NCI-H2171 treated with DMSO at 0.1 percent for 48 hours (cell line): Measurements from ENCODE around the gene IRF9.
A peak's percentile ranks its signal among the peaks of the same experiment; 100 is the strongest.

ENCODE experiments used
- DNase-seq: peaks from one replicate; lab custom pipeline; 2025; lab: John Stamatoyannopoulos, UW

The IRF9 gene

DNA sequence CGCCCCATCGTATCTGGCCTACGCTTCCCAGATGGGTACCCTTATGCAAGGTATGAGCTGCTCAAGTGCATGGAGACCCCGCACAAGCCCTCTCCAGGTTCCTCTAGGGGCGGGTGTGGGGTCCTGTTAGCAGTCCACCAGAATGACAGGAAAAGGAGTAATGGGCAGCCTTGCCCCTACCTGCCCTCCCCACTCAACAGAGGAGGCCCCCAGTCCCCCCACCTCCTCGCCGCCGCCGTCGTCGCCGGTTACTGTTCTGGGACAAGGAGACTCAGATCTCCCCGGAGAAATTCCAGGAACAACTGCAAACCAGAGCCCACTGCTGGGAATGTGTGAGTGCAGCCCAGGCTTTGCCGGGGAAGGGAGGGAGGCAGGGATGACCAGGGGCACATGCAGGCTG is 16.8 kb downstream of the IRF9 start:
- no peak for DNase-seq

DNA sequence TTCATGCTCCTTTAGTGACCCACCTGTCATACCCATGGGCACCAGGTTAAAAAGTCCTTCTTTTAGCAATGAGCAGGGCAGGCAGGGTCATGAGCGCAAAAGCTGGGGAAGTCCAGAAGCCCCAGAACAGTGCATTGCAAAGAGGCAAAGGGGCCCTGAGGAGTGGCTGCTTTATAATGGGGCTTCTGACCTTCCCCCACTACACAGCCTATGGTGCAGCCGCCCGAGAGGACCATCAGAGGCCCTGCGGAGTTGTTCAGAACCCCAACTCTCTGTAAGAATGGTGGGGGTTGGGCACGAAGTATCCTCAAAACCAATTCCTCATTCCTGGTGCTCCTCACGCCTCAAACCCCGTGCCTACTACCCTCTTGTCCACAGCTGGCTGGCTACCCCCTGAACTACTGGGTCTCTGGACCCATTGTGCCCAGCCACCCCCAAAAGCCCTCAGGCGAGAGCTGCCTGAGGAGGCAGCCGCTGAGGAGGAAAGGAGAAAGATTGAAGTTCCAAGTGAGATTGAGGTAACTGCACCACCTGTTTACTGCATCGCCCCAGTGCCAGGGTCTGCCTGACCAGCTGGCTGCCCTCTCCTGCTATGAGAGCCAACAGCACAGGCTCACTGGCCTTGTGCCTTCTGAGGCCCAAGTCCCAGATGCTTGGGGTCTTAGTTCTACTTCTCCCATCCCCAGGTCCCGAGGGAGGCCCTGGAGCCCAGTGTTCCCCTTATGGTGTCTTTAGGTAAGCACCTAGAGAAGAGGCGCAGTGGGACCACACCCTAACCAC is 17.5 kb downstream of the IRF9 start:
- DNase-seq, result no peak

DNA sequence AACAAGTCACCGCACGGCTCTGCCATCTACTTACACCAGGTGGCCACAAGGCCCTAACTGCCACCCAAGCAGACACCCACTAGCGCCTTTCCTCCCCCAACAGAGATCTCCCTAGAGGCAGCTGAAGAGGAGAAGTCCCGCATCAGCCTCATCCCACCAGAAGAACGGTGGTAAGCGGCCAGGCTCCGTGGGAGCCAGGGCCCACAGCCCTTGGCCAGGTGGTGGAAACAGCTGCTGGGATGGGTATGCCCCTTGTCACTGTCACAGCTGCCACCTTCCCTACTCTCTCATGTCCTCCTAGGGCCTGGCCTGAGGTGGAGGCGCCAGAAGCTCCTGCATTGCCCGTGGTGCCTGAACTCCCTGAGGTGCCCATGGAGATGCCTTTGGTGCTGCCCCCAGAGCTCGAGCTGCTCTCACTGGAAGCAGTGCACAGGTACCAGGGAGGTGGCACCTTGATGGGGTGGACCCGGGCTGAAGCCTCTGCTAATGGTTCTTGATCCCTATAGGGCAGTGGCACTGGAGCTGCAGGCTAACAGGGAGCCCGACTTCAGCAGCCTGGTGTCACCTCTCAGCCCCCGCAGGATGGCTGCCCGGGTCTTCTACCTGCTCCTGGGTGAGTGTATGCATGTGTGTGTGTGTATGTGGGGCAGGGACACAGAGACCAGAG is 18.4 kb downstream of the IRF9 start:
- no peak for DNase-seq

DNA sequence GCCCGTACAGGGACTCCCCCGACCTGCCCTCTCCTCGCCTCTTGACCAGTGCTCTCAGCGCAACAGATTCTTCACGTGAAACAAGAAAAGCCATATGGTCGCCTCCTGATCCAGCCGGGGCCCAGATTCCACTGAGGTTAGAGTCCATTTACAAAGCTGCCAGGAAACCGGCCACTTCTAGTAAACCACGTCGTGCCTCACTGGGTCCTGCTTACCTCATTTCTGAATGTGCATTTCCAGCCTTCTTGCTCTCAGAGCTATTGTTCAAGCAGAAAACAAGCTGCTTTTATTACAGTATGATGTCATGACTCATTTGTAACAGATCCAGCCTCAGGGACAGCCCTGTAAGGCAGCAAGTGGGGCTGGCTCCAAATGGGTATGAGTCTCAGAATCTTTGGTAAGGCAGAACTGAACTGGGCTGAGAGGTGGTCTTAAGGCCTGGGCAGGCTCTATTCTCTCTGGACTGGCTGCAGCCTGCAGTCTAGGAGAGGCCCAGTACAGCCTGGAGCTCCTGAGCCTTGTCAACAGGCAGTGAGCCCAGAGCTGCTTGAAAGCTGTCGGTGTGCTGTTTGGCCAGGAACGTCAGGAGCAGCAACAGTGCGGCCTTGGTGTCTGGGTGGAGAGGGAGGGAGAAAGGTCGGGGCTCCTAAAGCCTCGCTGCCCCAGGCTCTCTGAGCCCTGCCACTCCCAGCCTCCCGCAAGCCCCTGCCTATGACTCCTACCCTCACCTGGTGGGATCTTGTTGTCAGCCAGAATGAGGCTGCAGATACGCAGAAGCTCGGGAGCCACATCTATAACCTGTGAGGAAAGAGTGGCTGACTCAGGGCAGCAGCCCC is 19.1 kb downstream of the IRF9 start:
- DNase-seq, result no peak

DNA sequence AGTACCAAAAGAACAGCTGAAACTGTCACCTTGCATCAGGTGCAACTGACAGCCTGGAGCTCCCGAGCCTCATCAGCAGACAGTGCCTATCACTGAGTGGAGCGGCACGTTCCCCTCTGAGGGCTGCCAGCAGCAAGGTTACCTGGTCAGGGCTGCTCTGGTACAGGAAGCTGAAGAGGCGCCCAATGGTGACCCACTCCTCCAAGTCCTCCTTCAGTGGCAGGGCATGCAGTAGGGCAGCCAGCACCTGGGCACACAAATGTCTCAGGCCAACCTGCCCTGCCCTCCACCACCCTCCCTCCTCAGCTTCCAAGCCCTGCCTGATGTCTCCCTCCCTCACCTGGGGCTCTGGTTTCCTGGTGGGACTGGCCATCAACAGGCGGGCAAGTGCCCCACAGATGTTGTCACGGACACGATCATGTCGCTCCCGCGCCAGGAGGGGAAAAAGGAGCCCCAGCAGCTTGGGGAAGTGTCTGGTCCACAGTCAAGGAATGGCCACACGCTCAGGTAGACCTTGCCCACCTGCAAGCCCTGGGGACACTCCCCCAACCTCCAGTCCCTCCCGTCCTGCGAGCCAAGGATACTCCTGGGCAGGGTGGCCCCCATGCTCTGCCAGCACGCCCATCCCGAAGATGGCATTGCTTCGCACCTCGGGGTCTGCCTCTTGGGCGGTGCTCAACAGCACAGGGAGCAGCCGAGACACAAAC is 20.5 kb downstream of the IRF9 start:
- DNase-seq, result no peak

DNA sequence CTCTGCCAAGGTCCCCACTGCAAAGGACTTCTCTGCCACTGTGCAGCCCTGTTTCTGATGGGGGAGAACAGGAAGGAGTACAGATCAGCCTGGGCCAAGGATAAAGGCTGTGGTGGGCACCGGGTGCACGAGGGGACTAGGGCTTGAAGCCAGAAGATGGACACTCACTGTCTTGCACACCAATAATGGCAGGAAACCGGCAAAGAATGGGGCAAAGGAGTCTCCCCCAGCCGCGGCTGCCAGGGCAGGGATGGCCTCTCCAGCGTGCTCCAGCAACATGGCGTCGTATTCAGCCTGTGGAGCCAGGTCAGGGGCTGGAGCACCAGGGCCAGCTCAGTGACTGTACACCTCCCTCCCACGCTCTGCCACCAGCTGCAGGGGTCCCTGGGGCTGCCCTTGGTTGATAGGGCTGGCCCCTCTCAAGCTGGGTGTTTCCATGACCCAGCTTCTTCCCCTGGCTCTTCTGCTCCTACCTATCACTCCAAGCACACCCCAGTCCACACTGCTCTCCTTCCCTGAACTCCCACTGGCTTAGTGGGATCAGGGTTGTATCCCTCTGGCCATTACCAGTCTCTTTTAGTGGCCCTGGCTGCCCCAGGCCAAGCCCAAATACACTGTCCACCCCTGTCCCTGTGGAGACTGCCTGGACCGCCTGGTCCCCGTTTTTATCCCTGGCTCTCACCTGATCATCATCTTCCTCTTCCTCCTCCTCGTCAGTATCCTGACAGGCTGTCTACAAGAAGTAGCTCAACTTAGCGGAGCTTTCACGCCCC is 21.2 kb downstream of the IRF9 start:
- no peak for DNase-seq

DNA sequence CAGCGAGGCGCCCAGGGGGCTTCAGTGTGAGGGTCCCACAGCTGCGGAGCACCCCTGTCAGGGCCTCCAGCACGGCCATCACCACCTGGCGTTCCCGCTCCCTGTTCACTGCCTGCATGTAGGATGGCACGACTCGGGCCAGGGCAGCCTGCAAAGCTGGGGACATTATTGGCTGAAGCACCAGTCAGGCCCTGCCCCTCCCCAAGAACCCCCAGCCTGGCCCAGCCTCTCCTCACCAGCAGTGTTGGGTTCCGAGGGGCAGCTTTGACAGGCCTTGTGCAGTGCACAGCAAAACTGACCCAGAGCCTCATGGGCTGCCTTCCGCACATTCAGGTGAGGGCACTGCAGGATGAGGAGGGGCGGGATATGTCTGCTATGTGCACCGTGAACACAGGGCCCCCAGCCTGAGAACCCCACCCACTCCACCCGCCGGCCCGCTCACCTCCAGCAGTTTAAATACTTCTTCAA is 22.0 kb downstream of the IRF9 start:
- DNase-seq, result no peak

DNA sequence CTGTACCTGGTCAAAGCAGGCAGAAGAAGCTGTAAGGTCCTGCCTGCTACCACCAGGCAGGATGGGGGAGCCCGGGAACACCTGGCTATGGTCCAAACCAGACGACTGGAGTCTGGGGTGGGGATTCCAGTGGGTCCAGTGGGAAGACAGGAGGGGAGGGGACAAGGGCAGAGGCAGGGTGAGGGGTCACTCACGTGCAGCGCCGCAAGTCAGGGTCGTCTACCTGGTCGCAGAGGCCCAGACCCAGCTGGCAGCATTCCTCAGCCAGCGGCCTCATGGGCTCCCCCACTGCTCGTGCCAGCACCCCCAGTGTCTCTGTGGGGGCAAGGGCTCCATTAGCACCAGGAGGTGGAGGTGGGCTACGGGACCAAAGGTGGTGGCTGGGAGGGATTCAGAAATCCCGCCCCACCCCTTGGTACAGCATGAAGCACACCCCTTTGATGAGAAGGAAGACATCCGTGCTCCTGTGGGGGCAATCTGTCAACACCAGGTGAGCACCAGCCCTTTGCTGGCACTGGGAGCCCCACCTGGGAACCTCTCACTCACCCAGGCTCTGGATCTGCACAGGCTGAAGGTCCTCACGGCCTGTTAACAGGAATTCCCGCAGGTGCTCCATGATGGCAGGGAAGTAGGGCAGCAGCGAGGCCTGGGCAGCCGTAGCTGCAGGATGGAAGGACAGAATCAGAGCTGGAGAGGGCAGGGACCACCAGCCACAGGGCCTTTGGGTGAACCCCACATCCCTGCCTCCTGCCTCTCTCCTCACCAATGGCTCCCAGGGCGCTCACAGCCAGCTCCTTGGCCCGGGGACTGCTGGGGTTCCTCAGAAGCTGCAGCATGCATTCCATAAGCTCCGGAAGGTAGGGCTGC is 23.3 kb downstream of the IRF9 start:
- DNase-seq, result no peak

DNA sequence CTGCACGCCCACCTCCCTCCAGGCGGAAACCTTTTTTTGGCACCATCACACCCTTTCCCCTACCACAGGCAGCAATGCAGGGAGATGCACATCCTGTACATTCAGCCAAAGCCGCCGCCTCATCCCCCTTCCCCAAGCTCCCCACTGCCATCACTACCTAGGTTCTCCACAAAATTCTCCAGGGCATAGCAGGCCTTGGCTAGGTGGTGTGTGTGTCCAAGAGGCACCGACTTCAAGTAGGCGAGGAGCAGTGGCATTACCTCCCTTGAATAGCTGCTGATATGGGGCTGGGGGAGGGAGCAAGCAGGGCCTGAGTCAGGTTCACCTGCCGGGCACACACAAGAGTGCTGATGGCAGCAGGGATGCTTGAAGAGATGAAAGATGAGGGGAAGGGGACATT is 24.0 kb downstream of the IRF9 start:
- DNase-seq, result no peak

DNA sequence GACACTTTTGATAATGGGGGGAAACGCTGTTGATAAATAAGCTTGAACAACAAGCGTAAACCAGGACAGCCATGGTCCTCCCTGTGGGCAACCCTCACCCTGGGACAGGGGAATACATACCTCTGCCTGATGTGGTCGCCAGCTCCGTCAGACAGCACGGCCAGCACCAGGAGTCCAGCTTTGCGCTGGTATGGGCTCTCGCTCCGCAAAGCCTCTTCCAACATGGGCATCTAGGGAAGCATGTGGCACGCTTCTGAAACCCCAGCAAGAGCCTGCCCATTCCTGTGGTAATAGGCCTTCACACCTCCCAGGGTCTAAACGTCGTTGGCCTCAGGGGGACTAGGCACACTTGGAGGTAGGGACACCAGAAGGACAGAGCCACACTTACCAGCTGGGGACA is 24.7 kb downstream of the IRF9 start:
- no peak for DNase-seq

DNA sequence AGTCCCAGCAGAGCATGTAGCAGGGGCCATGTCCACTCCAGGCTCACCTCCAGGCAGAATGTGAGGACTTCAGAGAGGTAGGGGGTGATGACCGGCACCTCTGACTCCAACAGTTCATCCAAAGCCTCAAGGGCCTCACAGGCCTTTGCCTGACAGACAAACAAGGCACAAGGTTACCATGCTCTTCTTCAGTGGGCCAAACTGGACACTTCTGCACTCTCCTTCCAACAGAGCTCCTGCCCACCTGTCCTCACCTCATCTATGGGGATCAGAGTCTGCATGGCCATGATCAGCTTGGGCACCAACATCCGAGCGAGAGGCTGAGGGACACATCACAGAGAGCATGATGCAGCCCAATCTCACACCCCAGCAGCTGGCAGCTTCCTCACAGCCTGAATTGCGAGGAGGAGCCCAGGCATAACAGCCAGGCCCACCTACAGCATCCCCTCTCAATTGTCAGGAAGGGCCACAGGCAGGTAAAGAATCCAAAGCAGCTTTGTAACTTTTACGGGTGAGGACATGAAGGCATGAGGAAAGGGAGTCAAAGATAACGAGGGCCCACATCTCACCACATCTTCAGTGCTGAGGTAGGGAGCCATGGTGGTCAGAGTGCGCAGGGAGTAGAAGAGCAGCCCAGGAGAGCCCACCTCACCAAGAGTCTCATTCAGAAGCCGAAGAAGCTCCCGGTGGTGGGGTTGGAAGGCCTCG is 25.9 kb downstream of the IRF9 start:
- no peak for DNase-seq

DNA sequence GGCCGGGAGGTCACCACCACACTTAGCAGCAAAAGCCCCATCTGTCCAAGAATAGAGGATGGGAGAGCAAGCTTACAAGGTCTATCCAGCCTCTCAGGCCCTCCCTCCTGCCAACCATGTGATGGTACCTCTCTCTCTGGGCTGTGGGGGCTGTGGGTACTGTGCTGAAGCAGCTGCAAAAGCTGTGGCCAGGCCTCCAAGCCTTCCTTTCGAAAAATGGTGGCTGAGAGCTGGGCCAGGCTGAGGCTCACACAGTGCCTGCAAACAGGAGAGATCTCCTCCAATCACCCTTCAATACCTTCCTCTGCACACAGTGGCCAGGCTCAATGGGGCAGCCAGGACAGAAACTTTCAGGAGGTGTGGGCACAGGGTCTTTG is 26.5 kb downstream of the IRF9 start:
- DNase-seq, result no peak

DNA sequence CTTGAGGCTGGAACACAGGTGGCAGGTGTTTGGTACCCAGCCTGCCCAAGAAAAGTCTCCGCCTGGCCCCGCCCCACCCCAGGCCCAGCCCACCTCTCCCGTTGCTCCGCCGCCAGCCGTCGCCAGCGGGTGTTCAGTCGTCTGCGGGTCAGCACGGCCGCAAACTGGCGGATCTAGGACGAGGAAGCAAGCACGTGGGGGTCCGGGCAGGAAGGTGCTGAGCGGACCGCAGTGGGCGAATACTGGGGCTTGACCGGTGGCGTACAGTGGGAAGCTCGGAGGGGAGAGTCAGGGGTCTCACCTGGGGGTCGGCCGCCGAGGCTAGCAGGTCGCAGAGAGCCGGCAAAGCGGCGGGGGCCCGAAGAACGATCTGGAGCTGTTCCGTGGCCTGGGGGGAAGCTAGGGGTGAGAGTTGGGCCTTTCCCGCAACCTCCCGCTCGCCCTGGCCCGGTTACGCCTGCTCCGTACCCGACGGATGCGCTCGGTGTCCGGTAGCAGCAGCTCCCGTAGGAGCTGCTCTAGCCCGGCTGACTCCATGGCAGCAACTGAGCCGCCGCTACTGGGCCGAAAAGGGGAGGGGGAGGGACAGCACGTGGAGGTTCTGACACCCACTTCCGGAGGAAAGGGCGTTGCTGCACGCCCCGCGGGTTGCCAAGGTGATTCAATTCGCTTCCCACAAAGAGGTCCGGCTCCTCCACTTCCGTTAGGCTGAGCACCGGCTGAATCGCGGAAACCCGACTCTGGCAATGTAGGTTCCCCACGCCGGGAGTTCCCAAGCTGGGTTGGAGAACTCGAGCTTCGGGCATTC is 27.4 kb downstream of the IRF9 start, which contains the start of gene IPO4:
Gene IPO4, minus strand, starts transcription at position 566 of the 808 bp plus-strand sequence. Its CDS starts 29 bp downstream, at position 537.
- peak; percentile 98 for DNase-seq

DNA sequence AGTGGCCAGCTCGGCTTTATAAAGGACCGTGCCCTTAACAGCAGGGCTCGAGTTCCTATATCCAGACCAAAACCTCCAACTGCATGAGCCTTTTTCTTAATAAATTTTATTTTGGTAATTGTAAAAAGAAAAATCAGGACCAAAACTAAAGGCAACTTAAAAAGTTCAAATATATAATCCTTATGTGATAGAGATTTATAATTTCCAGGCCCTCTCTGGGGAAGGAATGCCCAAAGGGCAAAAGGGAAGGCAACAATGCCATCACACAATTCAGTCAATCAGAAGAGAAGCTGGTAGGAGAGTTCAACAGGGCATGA is 28.0 kb downstream of the IRF9 start:
- no peak for DNase-seq

DNA sequence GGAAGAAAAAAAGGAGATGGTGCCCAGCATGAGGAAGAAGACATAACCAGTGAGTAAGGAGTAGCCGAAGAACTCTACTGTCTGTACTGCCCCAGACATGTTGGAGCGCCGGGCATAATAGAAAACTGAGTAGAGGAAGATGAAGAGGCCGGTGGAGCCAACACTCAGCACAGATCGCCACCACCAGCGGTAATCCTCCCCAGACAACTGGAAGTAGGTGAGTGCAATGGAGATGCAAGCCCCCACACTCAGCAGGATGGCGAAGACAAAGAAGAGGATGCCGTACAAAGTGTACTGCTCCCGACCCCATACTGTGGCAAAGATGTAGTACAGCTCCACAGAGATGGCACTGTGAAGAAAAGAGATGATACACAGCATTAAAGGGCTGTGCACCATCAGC is 28.4 kb downstream of the IRF9 start:
- DNase-seq, result no peak

DNA sequence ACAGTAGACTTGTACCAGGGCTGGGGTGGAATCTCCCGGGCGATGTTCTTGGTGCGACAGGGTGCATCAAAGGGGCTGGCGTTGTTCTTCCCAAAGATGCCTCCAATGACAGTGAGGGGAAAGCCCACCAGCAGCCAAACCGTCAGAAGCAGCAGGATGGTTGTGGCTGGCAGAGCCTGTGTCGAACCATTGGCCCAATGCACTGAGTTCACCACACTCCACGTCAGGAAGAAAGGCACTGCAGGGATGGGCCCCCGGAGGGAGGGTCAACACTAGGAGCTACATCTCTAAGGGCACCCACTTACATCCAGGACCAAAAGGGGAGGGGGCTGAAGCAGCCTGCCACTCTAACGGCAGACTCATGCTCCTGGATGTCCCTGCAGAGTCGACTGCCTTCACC is 29.4 kb downstream of the IRF9 start:
- no peak for DNase-seq

DNA sequence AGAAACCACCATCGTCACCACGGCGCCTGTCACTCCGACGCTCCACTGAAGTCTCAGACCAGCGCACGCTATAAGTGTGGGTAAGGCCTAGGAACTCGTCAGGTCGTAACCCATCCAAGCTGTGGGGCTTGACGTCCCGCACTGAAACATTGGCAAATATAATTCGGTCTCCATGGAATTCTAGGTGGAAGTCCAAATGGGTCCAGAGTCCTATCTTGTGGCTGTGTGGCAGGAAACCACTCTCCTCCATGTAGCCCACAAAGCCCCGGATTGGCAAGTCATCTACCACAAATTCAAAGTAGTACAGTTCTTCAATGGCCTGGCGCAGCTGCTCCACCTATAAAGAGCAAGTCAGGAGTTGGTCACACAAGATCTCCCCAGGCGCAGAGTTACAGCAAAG is 31.9 kb downstream of the IRF9 start:
- no peak for DNase-seq

DNA sequence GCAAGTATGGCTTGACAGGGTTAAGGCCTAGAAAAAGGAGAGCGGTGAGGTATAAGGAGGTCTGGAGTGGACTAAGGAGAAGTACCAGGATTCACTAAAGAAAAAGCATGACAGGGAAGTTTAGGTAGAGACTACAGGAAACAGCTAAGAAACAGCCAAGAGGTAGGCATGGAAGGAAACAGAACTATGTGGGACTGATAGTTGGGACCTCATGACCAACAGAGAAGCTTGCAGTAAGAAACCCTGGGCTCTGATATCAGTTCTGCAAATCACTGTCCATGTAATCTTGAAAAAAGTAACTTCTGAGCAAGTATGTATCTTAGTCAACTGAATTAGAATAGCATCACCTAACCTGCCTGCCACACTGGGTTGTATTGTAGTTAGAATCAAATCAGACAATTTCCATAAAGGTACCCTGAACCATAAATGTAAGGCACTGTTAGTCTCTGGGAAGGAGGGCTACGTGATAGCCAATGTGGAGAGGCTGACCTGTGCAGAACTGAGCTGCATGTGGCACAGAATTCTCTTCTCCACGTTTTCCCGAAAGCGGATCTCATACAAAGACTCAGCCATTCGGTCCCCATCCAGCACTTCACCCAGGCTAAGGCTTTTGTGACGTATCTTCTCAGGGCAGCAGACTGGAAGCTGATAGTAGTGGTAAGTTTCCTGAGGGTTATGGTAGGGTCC is 33.3 kb downstream of the IRF9 start:
- DNase-seq, result no peak

DNA sequence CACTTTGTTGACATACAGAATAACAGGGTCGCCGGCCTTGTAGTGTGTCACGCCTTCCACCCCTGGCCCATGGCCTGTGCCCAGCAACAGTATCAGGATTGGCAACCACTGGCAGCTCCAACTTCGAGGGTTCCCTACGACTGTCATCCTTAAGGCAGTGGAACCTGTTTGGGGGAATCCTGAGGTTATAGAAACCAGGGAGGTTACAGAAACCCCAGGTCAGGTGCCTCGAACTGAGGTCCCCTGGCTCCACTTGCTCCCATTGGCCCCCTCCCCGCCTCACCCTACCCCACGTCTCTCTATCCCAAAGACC is 33.8 kb downstream of the IRF9 start:
- no peak for DNase-seq
